Keratinocyte (primary cell): ENCODE measurements around the gene LY6G6F.
A peak's percentile ranks its signal among the peaks of the same experiment; 100 is the strongest.

Experiments
- CTCF ChIP-seq, 3 experiments: IDR thresholded peaks in 1 of 3; conservative IDR thresholded peaks in 1 of 3; optimal IDR thresholded peaks in 1 of 3; 2 replicates in 2 of 3; 3 replicates in 1 of 3; pipeline versions ENCODE3 to v1.5.1; 2011; ENCODE audit warnings: low read length in 3 of 3, mild to moderate bottlenecking in 3 of 3, moderate library complexity in 2 of 3, control low read depth in 1 of 3, inconsistent platforms in 1 of 3; ENCODE audit not compliant: insufficient read depth in 2 of 3; ENCODE audit errors: extremely low read depth in 1 of 3
- EZH2 ChIP-seq: IDR thresholded peaks from one replicate; pipeline ENCODE4 v1.6.1; 2012; ENCODE audit warnings: inconsistent platforms, mild to moderate bottlenecking, low read length, moderate library complexity

GRCh38 chr6:31729515-31729978 is 22.9 kb downstream of the LY6G6F start:
- TF ChIP-seq CTCF (optimal IDR thresholded peaks at IDR 0.05 in 1 of 3, IDR thresholded peaks at IDR 0.05 in 1 of 3, conservative IDR thresholded peaks at IDR 0.05 in 1 of 3; ENCODE audit: extremely low read depth in 1 of 3, insufficient read depth in 2 of 3, low read length in 3 of 3) (peak in 1 of 3 experiments; percentile 3), EZH2 (no peak)
